AG09319 (cell line): ENCODE data around the gene CAP2.

ENCODE experiments used
- DNase-seq: peaks from one replicate; pipeline ENCODE4 v3.0.0-alpha.2; 2010; ENCODE audit warnings: low read depth; ENCODE audit errors: extremely low read depth
- TF ChIP-seq, protein P1 (sequence below): IDR thresholded peaks from 2 replicates; pipeline ENCODE4 v1.5.1; 2011; ENCODE audit warnings: low read depth, mild to moderate bottlenecking, inconsistent platforms, low read length, moderate library complexity

The CAP2 gene

GRCh38 chr6:17475606-17476244 is 82.3 kb downstream of the CAP2 start:
- DNase-seq = no peak
- TF ChIP-seq, protein P1, sequence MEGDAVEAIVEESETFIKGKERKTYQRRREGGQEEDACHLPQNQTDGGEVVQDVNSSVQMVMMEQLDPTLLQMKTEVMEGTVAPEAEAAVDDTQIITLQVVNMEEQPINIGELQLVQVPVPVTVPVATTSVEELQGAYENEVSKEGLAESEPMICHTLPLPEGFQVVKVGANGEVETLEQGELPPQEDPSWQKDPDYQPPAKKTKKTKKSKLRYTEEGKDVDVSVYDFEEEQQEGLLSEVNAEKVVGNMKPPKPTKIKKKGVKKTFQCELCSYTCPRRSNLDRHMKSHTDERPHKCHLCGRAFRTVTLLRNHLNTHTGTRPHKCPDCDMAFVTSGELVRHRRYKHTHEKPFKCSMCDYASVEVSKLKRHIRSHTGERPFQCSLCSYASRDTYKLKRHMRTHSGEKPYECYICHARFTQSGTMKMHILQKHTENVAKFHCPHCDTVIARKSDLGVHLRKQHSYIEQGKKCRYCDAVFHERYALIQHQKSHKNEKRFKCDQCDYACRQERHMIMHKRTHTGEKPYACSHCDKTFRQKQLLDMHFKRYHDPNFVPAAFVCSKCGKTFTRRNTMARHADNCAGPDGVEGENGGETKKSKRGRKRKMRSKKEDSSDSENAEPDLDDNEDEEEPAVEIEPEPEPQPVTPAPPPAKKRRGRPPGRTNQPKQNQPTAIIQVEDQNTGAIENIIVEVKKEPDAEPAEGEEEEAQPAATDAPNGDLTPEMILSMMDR = no peak

GRCh38 chr6:17476511-17476910 is 83.1 kb downstream of the CAP2 start:
- no peak for DNase-seq
- TF ChIP-seq, protein P1 = no peak

DNA sequence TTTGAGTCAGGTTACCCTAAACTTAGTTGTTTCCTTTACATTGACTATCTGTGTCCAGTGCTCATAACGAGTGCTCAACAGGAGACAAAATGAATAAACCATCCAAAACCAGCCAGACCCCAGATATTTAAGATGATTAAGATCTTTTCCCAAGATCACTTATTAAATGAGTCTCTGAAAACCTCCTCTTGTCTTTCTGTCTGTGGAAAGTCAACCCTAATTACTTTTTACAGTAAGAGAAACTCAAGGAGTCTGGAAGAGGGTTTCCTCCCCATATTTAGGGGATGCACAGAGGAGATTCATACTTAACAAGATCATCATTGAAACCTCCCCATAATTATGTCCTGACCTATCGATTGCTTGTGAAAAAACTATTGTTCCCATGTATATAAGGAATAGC is 84.0 kb downstream of the CAP2 start:
- no peak for DNase-seq
- TF ChIP-seq, protein P1 = no peak

GRCh38 chr6:17478223-17478907 is 85.0 kb downstream of the CAP2 start:
- TF ChIP-seq, protein P1 = no peak
- DNase-seq = no peak

GRCh38 chr6:17478946-17479345 is 85.6 kb downstream of the CAP2 start:
- TF ChIP-seq, protein P1 = no peak
- no peak for DNase-seq

GRCh38 chr6:17480476-17480875 is 87.1 kb downstream of the CAP2 start:
- DNase-seq = no peak
- TF ChIP-seq, protein P1 = no peak

- DNase-seq = no peak
Observed at GRCh38 chr6:17482711-17483110, 89.3 kb downstream of the CAP2 start.

More at GRCh38 chr6:17482711-17483110, 89.3 kb downstream of the CAP2 start:
- TF ChIP-seq, protein P1 = no peak
